HEK293T (cell line): ENCODE data around the gene CCDC148.

ENCODE experiments used
- CTCF ChIA-PET: fragments of 350-600 bp; formaldehyde crosslinking; extraction: SDS; loops from one replicate; lab custom pipeline; 2021; ENCODE audit warnings: antibody characterized with exemption, inconsistent platforms; lab: Yijun Ruan, JAX
- POLR2A ChIA-PET: fragments of 350-600 bp; formaldehyde crosslinking; extraction: SDS; loops from one replicate; lab custom pipeline; 2020; ENCODE audit warnings: antibody characterized with exemption, inconsistent platforms; lab: Yijun Ruan, JAX
- DNase-seq: peaks from one replicate; pipeline ENCODE4 v3.0.0; 2012; ENCODE audit warnings: mixed read lengths; ENCODE audit errors: extremely low spot score
- ARNT ChIP-seq: fragments of 450-650 bp; IDR thresholded peaks from 2 replicates; pipeline ENCODE4 v1.6.1; 2017; ENCODE audit warnings: mild to moderate bottlenecking
- BHLHE40 ChIP-seq: fragments of 450-650 bp; IDR thresholded peaks from 2 replicates; pipeline ENCODE4 v1.6.1; 2016; ENCODE audit warnings: mild to moderate bottlenecking, moderate library complexity, borderline replicate concordance
- CTBP1 ChIP-seq: fragments of 450-650 bp; IDR thresholded peaks from 2 replicates; pipeline ENCODE4 v1.6.1; 2016; ENCODE audit warnings: borderline replicate concordance
- ELF4 ChIP-seq: fragments of 450-650 bp; IDR thresholded peaks from 2 replicates; pipeline ENCODE4 v1.6.1; 2017; ENCODE audit warnings: antibody characterized with exemption
- FOXA1 ChIP-seq: fragments of 450-650 bp; IDR thresholded peaks from 2 replicates; pipeline ENCODE4 v1.6.1; 2016; ENCODE audit warnings: mild to moderate bottlenecking
- FOXK2 ChIP-seq: fragments of 450-650 bp; IDR thresholded peaks from 2 replicates; pipeline ENCODE4 v1.6.1; 2016; ENCODE audit warnings: mild to moderate bottlenecking
- FOXM1 ChIP-seq: fragments of 450-650 bp; IDR thresholded peaks from 2 replicates; pipeline ENCODE4 v1.6.1; 2017; ENCODE audit warnings: mild to moderate bottlenecking, borderline replicate concordance
- HDGF ChIP-seq: fragments of 450-650 bp; IDR thresholded peaks from 2 replicates; pipeline ENCODE4 v1.6.1; 2017; ENCODE audit warnings: antibody characterized with exemption, borderline replicate concordance
- L3MBTL2 ChIP-seq: fragments of 450-650 bp; conservative IDR thresholded peaks from 2 replicates; pipeline ENCODE4 v1.6.1; 2016; ENCODE audit warnings: mild to moderate bottlenecking
- LEF1 ChIP-seq: fragments of 450-650 bp; IDR thresholded peaks from 2 replicates; pipeline ENCODE4 v1.6.1; 2017; ENCODE audit warnings: mild to moderate bottlenecking, borderline replicate concordance
- NFRKB ChIP-seq: fragments of 450-650 bp; IDR thresholded peaks from 2 replicates; pipeline ENCODE4 v1.6.1; 2016; ENCODE audit warnings: mild to moderate bottlenecking, moderate library complexity
- SP1 ChIP-seq: fragments of 450-650 bp; IDR thresholded peaks from 2 replicates; pipeline ENCODE4 v1.6.1; 2017
- SUZ12 ChIP-seq: fragments of 450-650 bp; IDR thresholded peaks from 2 replicates; pipeline ENCODE4 v1.6.1; 2016; ENCODE audit warnings: mild to moderate bottlenecking
- TARDBP ChIP-seq: fragments of 450-650 bp; IDR thresholded peaks from 2 replicates; pipeline ENCODE4 v1.6.1; 2016
- ZNF384 ChIP-seq: fragments of 450-650 bp; IDR thresholded peaks from 2 replicates; pipeline ENCODE4 v1.6.1; 2016
- TF ChIP-seq, protein P1 (sequence below): fragments of 450-650 bp; IDR thresholded peaks from 2 replicates; pipeline ENCODE4 v1.6.1; 2016

CCDC148 gene

DNA sequence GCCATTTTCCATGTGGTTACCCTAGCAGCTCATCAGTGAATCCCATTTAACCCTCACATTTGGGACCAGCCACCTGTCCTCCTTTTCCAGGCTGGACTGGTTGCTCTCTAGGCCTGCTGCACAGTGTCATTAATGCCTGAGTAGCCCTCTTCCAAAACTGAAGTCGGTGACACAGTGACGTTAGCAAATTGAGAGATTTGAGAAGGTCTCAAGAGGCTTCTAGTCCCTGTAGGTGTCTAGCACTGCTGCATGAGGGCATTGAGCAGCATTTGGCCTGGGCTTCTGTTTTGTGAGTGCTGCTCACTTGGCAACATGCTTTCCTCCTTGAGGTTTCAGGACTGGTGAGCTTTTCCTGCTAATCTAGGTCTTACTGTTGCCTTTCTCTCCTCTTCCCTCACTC lies 36.9 kb upstream of the CCDC148 start:
- POLR2A ChIA-PET, result no interaction called here
- CTCF ChIA-PET, result no interaction called here
- no peak for DNase-seq
- TF ChIP-seq SP1, result no peak

DNA sequence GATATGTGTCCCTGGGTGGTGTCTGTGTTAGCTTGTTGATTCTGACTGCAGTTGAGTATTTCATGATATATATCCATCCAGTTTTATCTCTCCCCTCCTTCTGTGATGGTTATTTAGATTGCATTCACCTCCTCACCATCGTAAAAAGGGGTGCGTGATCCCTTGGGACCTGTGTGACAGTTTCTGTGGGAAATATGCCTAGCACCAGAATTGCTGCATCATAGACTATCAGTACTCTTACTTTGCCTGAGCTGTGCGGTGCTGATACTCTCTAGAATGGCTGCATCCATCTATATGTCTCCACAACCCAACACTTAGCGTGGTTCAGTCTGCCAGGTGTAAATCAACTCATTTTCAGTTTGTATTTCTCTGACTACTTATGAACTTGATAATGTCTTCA lies 34.5 kb upstream of the CCDC148 start:
- no peak for DNase-seq
- ChIA-PET CTCF (interaction anchor here (0.6 kb wide), 1 partner anchor 595 kb away, joined by 4 read pairs; no protein-coding TSS in a partner anchor), POLR2A (no interaction called here)
- TF ChIP-seq FOXK2, result no peak
- TF ChIP-seq NFRKB, result no peak
- TF ChIP-seq ELF4, result no peak

DNA sequence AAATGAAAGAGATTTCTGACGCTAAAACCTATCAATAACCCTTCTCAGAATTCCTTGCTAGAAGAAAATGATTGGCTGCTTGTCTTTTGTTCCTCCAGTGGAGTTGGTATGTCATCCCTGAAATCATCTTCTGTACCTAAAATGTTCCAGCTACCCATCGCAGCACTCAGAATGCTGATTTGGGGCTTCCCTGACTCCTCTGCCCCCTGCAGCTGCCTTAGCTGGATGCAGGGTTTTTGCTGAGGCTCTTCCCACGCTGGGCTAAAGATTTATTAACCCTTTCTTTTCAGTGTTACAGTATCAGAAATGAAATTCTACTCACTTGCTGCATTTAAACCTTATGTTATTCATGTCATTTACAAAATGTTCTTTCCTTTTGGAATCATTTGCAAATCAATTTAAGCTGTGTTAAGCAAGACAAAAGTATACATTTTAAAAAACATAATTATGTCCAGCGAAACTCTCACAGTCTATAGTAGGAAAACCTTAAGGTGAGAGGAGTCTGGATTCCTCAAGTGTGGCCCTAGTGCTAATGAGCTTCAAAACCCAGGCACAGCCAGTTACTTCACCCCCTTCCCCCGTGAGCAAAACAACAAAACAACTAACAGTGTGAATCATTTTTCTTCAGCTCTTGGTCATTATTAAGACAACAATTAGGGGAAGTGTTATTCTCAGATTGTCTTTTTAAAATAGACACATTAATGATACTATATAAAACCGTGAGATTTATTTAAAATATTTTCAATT lies 33.0 kb upstream of the CCDC148 start:
- ChIA-PET CTCF (interaction anchor here (0.5 kb wide), 1 partner anchor 465 kb away, joined by 4 read pairs; no protein-coding TSS in a partner anchor), POLR2A (no interaction called here)
- DNase-seq, result peak; percentile 27
- TF ChIP-seq CTBP1 (no peak), L3MBTL2 (no peak), HDGF (no peak), ELF4 (no peak), ARNT (no peak), SUZ12 (no peak), FOXK2 (no peak), FOXM1 (no peak), SP1 (no peak), LEF1 (no peak), NFRKB (no peak), TARDBP (no peak), BHLHE40 (no peak), ZNF384 (no peak), FOXA1 (no peak)
- TF ChIP-seq, protein P1, sequence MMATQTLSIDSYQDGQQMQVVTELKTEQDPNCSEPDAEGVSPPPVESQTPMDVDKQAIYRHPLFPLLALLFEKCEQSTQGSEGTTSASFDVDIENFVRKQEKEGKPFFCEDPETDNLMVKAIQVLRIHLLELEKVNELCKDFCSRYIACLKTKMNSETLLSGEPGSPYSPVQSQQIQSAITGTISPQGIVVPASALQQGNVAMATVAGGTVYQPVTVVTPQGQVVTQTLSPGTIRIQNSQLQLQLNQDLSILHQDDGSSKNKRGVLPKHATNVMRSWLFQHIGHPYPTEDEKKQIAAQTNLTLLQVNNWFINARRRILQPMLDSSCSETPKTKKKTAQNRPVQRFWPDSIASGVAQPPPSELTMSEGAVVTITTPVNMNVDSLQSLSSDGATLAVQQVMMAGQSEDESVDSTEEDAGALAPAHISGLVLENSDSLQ, result no peak

DNA sequence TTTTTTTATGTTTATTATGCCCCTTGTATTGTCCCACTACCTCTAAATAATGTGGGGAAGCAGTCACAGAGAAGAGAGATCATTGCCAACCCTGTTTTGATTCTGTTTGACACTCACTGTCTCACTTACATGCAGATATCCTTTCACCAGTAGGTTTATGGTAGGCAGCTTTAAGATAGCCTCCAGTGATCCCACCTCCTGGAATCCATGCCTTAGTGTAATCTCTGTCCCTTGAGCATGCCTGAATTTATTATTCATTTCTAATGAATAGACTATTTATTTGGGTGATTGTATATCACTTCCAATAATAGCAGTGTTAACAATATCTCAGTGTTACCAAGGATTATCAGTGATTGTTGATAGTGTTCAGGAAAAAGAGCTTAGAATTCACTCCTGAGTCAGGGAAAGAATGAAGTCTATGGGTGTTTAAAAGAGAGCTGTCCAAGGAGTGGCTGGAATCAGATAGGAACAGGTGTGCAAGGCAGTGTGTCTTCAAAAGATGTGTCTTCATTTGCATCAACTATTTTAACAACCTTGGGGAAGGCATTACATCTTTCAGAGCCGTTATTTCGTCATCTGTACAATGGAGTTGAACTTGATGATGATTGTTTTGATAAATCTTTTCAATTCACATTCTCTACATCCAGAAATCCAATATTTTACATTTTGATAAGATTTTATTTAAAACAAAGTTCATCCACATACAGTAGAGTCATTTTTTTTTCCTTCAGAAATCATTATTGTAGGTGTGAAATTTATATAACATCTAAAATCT lies 32.1 kb upstream of the CCDC148 start:
- TF ChIP-seq SP1, result no peak
- TF ChIP-seq ZNF384, result no peak
- no peak for TF ChIP-seq SUZ12
- TF ChIP-seq TARDBP, result no peak
- no peak for TF ChIP-seq CTBP1
- no peak for TF ChIP-seq FOXM1
- no peak for TF ChIP-seq HDGF
- TF ChIP-seq L3MBTL2, result no peak
- no peak for TF ChIP-seq LEF1
- no peak for TF ChIP-seq ELF4
- TF ChIP-seq FOXA1, result no peak
- TF ChIP-seq BHLHE40, result no peak
- TF ChIP-seq ARNT, result no peak
- TF ChIP-seq FOXK2, result no peak
- TF ChIP-seq NFRKB, result no peak
- TF ChIP-seq, protein P1, result no peak
- CTCF ChIA-PET, result interaction anchor here (0.6 to 0.7 kb wide), 2 partner anchors 25 to 1024 kb away, joined by 3 read pairs; no protein-coding TSS in a partner anchor
- POLR2A ChIA-PET, result no interaction called here
- no peak for DNase-seq

DNA sequence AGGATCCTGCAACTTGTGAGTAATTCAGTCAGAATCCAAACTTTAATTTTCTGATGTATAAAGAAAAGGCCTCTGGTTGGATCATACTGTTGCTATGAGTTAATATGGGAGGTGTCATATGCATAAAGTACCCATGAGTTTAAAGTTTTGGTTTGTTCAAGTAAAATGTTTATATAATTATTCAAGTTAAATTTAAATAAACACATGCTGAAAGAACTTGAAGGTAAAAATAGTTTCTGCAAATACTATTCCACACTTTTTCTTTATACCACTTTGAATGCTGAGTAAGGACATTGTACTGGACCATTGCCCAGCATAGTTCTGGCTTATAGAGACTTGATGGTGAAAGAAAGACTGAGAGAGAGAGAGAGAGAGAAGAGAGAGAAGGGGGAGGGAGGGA lies 30.9 kb upstream of the CCDC148 start:
- no peak for DNase-seq
- ChIA-PET CTCF (no interaction called here), POLR2A (no interaction called here)
- TF ChIP-seq BHLHE40 (no peak), FOXM1 (no peak), SUZ12 (no peak), ELF4 (no peak)

DNA sequence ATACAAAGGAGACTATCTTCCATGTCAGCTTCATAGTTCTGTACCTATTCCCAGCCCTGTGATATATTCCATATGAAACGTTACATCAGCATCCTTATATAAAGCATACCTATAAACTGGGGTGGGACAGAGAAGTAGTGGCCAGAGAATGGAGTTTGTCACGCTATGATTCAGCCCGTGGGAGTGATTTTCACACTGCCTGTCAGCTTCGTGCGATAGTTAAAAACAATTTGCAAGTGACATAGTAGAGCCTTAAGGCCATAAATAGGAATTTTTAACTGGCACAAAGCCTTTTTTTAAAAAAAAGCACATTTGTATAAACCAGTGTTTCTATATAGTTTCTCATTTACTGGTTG lies 30.4 kb upstream of the CCDC148 start:
- DNase-seq, result no peak
- TF ChIP-seq FOXK2, result no peak
- TF ChIP-seq NFRKB, result no peak
- no peak for TF ChIP-seq SP1
- TF ChIP-seq, protein P1, result no peak
- no peak for TF ChIP-seq CTBP1
- TF ChIP-seq LEF1, result no peak
- TF ChIP-seq SUZ12, result no peak
- TF ChIP-seq TARDBP, result no peak
- TF ChIP-seq ZNF384, result no peak
- no peak for TF ChIP-seq FOXM1
- no peak for TF ChIP-seq BHLHE40
- TF ChIP-seq L3MBTL2, result no peak
- TF ChIP-seq HDGF, result no peak
- TF ChIP-seq ELF4, result no peak
- CTCF ChIA-PET, result interaction anchor here (1.5 kb wide), 1 partner anchor 11 kb away, joined by 3 read pairs; no protein-coding TSS in a partner anchor
- POLR2A ChIA-PET, result no interaction called here
